Nephron progenitor cell (in vitro differentiated cells): ENCODE data around the gene GGTA1.

Experiments
- DNase-seq: peaks from one replicate; pipeline ENCODE4 v3.0.0; 2021
- H3K27ac Mint-ChIP-seq: 2 replicates; pipeline ENCODE4 v1.8.0; 2021; ENCODE audit warnings: mild to moderate bottlenecking, moderate library complexity, mixed read lengths
- H3K27me3 Mint-ChIP-seq: 2 replicates; pipeline ENCODE4 v1.8.0; 2021; ENCODE audit warnings: mild to moderate bottlenecking, low read depth, mixed read lengths; ENCODE audit not compliant: poor library complexity
- H3K36me3 Mint-ChIP-seq: 2 replicates; pipeline ENCODE4 v1.8.0; 2021; ENCODE audit warnings: low read depth, mixed read lengths
- H3K4me1 Mint-ChIP-seq: 2 replicates; pipeline ENCODE4 v1.8.0; 2021; ENCODE audit warnings: mixed read lengths
- H3K4me3 Mint-ChIP-seq: 2 replicates; pipeline ENCODE4 v1.8.0; 2021; ENCODE audit warnings: mild to moderate bottlenecking, moderate library complexity, mixed read lengths
- H3K9me3 Mint-ChIP-seq: 2 replicates; pipeline ENCODE4 v1.8.0; 2021; ENCODE audit warnings: mild to moderate bottlenecking, moderate library complexity, mixed read lengths
- CTCF ChIP-seq: fragments of 200-600 bp; sonication (generic); IDR thresholded peaks from 2 replicates; pipeline ENCODE4 v1.5.0; 2021; ENCODE audit warnings: antibody characterized with exemption

GGTA1 gene

GRCh38 chr9:121495976-121496375 lies 3.7 kb downstream of the GGTA1 start:
- no peak for TF ChIP-seq CTCF
- Mint-ChIP-seq H3K4me3 (no peak overlapping the region), H3K4me1 (peaks cover 23% of the 10 kb centered on the region), H3K9me3 (peaks cover 10% of the 10 kb centered on the region), H3K27me3 (peaks cover 66% of the 10 kb centered on the region), H3K36me3 (no peaks in the 10 kb centered on the region), H3K27ac (no peak overlapping the region)
- DNase-seq: no peak

GRCh38 chr9:121494192-121494591 lies 5.5 kb downstream of the GGTA1 start:
- Mint-ChIP-seq H3K4me3 (no peak overlapping the region), H3K36me3 (no peaks in the 10 kb centered on the region), H3K9me3 (peaks cover 10% of the 10 kb centered on the region), H3K27ac (no peak overlapping the region), H3K4me1 (peaks cover 13% of the 10 kb centered on the region), H3K27me3 (peaks cover 54% of the 10 kb centered on the region)
- DNase-seq: no peak
- no peak for TF ChIP-seq CTCF

GRCh38 chr9:121491111-121491510 lies 8.5 kb downstream of the GGTA1 start:
- H3K4me1 Mint-ChIP-seq: peaks cover under 1% of the 10 kb centered on the region
- peaks cover 7% of the 10 kb centered on the region for H3K9me3 Mint-ChIP-seq
- TF ChIP-seq CTCF: no peak
- no peak overlapping the region for H3K4me3 Mint-ChIP-seq
- no peaks in the 10 kb centered on the region for H3K36me3 Mint-ChIP-seq
- peaks cover 24% of the 10 kb centered on the region for H3K27me3 Mint-ChIP-seq
- H3K27ac Mint-ChIP-seq: no peak overlapping the region
- no peak for DNase-seq

- no peaks in the 10 kb centered on the region for H3K9me3 Mint-ChIP-seq
- TF ChIP-seq CTCF: no peak
- no peak for DNase-seq
- H3K4me3 Mint-ChIP-seq: no peak overlapping the region
- peaks cover 10% of the 10 kb centered on the region for H3K4me1 Mint-ChIP-seq
- H3K36me3 Mint-ChIP-seq: no peaks in the 10 kb centered on the region
- H3K27me3 Mint-ChIP-seq: peaks cover 18% of the 10 kb centered on the region
- H3K27ac Mint-ChIP-seq: no peak overlapping the region
Measured at GRCh38 chr9:121489344-121489743, 10.3 kb downstream of the GGTA1 start.

GRCh38 chr9:121486043-121486442 lies 13.6 kb downstream of the GGTA1 start:
- Mint-ChIP-seq H3K27me3 (peaks cover 14% of the 10 kb centered on the region), H3K9me3 (no peaks in the 10 kb centered on the region), H3K4me3 (no peak overlapping the region), H3K4me1 (peaks cover 23% of the 10 kb centered on the region), H3K36me3 (no peaks in the 10 kb centered on the region), H3K27ac (no peak overlapping the region)
- TF ChIP-seq CTCF: no peak
- DNase-seq: no peak

- TF ChIP-seq CTCF: no peak
- DNase-seq: no peak
- H3K9me3 Mint-ChIP-seq: no peaks in the 10 kb centered on the region
Measured at GRCh38 chr9:121485623-121486022, 14.0 kb downstream of the GGTA1 start.

More at GRCh38 chr9:121485623-121486022, 14.0 kb downstream of the GGTA1 start:
- H3K27me3 Mint-ChIP-seq: peaks cover 14% of the 10 kb centered on the region
- no peaks in the 10 kb centered on the region for H3K36me3 Mint-ChIP-seq
- no peak overlapping the region for H3K4me3 Mint-ChIP-seq
- peak overlapping the region; percentile 43 for H3K27ac Mint-ChIP-seq
- H3K4me1 Mint-ChIP-seq: peaks cover 23% of the 10 kb centered on the region
